GM18951 (cell line): Measurements from ENCODE around the gene TBL3.
A peak's percentile ranks its signal among the peaks of the same experiment; 100 is the strongest.
"Not testable (repeated sequence)": the region's sequence is repeated elsewhere in the genome, so short reads cannot be mapped to it uniquely, and the experiment has no call there.

Source experiments
- POLR2A ChIP-seq: IDR thresholded peaks from 4 replicates; pipeline ENCODE4 v1.6.1; 2011; ENCODE audit warnings: mild to moderate bottlenecking; ENCODE audit not compliant: insufficient read length, insufficient read depth; ENCODE audit errors: extremely low read depth
- in situ Hi-C: fragments of 300-500 bp; cut with MboI; formaldehyde crosslinking; loops from one replicate; pipeline ENCODE4 v1.12.0; 2022; ENCODE audit warnings: low sequenced_read_pairs, mixed read lengths, inconsistent platforms; ENCODE audit not compliant: unreplicated experiment

The TBL3 gene

DNA sequence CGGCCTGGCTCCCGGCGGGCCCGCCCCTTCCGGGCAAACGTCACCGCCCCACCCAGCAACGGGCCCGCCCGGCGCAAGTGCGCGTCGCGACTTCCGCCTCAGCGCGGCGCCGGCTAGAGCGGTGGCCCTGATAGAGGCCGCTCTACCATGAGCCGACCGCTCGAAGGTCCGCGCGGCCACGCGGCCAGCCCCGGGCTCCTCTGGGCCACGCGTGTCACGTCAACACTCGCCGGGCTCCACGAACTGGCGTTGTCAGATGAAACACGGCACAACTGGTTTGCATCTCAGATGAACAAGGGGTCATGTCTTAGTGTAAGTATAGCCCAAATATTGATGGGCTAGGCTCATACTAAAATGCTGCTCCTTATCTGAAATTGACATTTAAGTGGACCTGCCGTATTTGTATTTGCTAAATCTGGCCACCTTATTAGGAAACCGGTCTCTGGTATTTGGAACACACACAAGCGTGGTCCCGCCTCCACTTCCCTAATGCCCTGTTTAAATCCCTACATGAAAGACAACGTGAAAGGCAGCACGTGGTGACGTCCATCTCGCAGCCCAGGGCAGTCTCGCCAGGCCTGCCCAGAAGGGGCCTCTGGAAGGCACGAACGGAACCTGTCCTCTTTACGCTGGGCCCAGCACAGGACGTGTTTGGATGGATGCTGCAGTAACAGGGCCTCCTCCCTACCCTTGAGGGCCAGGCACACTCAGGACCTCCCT lies 38.1 kb downstream of the TBL3 start, which contains the start of gene ZNF598:
TSS of gene ZNF598 (minus strand) at position 31 of the 720 bp plus-strand sequence.
- peak; percentile 96 for TF ChIP-seq POLR2A
- in situ Hi-C loops, result no loop called here

DNA sequence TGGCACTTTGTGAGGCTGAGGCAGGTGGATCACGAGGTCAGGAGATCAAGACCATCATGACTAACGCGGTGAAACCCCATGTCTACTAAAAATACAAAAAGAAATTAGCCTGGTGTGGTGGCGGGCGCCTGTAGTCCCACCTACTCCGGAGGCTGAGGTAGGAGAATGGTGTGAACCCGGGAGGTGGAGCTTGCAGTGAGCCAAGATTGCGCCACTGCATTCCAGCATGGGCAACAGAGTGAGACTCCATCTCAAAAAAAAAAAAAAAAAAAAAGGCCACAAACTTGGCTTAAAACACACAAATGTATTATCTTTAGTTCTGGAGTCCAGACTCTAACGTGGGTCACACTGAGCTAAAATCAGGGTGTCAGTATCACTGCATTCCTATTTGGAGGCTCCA lies 39.9 kb downstream of the TBL3 start:
- in situ Hi-C loops, result not testable (repeated sequence)

DNA sequence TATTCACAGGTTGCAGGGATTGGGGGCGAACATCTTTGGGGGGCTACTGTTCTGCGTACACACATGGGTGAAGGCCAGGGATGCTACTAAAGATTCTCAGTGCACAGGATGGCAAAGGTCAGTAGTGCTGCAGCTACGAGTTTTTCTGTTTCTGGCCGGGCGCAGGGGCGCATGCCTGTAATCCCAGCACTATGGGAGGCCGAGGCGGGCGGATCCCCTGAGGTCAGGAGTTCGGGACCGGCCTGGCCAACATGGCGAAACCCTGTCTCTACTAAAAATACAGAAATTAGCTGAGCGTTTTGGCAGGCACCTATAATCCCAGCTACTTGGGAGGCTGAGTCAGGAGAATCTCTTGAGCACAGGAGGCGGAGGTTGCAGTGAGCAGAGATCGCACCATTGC lies 41.7 kb downstream of the TBL3 start:
- TF ChIP-seq POLR2A, result no peak
- in situ Hi-C loops, result no loop called here

DNA sequence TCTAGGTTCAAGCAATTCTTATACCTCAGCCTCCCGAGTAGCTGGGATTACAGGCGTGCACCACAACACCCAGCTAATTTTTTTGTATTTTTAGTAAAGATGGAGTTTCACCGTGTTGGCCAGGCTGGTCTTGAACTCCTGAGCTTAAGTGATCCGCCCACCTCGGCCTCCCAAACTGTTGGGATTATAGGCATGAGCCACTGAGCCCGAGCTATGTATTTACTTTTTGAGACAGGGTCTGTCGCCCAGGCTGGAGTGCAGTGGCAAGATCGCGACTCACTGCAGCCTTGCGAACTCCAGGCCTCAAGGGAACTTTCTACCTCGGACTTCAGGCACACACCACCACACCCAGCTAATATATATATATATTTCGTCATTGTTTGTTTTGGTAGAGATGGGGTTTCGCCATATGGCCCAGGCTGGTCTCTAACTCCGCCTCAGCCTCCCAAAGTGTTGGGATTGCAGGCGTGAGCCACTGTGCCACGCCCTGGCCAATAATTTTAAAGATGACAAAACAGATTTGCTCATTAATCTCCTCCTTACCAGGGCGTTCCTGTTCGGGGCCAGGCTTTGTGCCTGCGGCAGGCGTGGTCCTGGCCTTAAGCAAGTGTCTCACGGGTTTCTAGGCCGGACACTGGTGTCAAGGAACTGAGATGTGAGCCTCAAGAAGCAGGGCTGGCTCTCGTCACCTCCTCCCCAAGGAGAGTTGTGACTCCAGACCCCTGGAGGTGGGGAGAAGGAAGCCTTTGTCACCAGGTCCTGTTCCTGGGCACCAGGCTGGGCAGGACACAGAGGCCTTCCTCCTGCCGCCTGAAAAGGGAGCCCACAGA lies 43.5 kb downstream of the TBL3 start:
- TF ChIP-seq POLR2A, result no peak
- in situ Hi-C loops, result no loop called here

DNA sequence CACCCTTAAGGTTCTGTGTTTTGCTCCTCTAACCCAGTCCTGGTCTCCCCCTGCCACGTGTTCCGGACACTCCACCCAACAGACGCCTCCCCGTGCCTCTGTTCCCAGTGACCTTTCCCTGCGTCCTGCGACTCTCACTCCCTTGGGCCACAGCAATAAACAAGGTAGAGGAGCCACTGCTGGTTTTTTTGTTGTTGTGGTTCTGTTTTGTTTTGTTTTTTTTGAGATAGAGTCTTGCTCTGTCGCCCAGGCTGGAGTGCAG lies 44.0 kb downstream of the TBL3 start:
- in situ Hi-C loops, result no loop called here
- TF ChIP-seq POLR2A, result no peak

DNA sequence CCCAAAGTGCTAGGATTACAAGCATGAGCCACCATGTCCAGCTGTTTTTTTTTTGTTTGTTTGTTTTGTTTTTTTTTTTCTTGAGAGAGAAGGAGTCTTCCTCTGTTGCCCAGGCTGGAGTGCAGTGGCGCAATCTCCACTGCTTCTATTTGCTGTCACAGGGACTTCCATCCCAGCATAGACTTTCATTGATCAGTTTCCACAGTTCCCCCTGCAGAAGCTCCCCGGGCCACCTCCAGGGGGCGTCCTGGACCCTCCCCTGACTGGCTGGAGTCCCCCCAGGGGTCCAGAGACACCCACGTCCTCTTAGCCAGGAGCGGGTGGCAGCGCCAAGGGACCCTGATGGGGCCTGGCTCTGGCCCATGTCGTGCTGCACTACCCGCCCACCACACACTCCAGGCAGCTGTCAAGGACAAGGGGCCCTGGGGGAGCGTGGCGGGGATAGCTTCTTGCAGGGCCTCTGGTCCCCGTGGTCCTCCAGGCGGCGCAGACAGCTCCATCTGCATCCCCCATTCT lies 44.6 kb downstream of the TBL3 start:
- TF ChIP-seq POLR2A, result no peak
- in situ Hi-C loops, result no loop called here

DNA sequence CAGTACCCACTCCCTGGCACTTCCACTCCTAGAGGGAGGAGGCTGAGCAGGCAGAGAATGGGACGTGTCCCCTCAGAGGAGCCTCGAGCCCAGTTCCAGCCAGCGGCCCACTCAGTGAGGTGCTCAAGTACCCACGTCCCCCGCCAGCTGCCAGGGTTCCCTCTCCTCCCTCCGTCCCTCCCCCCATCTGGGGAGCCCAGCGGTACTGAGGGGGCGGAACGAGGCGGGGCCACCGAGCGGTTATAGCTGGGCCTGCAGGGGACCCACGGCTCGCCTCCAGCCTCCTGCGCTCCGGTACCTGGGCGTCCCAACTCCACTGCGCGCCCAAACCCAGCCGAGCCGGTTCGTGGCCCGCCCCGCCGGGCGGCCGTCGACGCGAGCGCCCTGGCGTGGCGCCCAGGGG lies 47.7 kb downstream of the TBL3 start, which contains the start of gene NPW:
TSS of gene NPW (plus strand) at position 268 of the 403 bp plus-strand sequence.
- no peak for TF ChIP-seq POLR2A
- in situ Hi-C loops, result no loop called here

DNA sequence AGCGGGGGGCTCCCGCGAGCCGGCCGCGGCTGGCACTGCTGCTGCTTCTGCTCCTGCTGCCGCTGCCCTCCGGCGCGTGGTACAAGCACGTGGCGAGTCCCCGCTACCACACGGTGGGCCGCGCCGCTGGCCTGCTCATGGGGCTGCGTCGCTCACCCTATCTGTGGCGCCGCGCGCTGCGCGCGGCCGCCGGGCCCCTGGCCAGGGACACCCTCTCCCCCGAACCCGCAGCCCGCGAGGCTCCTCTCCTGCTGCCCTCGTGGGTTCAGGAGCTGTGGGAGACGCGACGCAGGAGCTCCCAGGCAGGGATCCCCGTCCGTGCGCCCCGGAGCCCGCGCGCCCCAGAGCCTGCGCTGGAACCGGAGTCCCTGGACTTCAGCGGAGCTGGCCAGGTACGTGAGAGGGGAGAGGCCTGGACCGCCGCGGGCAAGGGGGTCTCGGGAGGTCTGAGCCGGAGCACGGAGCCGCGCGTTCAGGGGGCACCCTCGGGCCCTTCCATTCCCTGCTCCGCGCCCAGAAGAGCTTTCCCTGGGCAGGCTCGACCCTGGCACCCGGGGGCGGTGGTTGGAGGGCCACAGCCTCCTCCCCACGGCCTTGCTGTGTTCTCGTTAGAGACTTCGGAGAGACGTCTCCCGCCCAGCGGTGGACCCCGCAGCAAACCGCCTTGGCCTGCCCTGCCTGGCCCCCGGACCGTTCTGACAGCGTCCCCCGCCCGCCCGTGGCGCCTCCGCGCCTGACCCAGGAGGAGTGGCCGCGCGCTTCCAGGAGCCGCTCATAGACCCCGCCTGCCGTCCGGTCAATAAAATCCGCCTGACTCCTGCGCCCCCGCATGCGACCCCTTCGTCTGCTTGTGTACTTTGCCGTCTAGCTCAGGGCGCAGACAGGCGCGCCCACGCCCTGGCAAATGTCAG lies 48.3 kb downstream of the TBL3 start:
- no peak for TF ChIP-seq POLR2A
- in situ Hi-C loops, result loop anchor here (5.0 kb wide), 1 partner anchor 122 kb away; no protein-coding TSS in a partner anchor

DNA sequence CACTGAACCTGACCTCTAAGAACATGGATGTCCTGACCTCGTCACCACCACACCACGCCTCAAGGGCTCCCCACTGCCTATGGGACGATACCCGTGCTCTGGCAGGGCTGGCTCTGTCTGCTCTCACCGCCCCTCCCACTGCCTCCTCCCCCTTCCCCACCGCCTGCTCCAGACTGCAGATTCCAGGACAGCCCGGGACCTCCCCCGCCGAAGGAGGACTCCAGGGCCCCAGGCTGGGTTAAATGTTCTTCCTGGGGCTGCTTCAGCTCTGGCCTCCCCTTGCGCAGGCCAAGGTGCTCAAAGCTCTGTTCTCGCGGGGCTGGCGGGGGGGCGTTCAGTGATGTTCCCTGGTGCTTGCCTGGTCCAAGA lies 50.9 kb downstream of the TBL3 start:
- no peak for TF ChIP-seq POLR2A
- in situ Hi-C loops, result loop anchor here (5.0 kb wide), 1 partner anchor 120 kb away; no protein-coding TSS in a partner anchor

DNA sequence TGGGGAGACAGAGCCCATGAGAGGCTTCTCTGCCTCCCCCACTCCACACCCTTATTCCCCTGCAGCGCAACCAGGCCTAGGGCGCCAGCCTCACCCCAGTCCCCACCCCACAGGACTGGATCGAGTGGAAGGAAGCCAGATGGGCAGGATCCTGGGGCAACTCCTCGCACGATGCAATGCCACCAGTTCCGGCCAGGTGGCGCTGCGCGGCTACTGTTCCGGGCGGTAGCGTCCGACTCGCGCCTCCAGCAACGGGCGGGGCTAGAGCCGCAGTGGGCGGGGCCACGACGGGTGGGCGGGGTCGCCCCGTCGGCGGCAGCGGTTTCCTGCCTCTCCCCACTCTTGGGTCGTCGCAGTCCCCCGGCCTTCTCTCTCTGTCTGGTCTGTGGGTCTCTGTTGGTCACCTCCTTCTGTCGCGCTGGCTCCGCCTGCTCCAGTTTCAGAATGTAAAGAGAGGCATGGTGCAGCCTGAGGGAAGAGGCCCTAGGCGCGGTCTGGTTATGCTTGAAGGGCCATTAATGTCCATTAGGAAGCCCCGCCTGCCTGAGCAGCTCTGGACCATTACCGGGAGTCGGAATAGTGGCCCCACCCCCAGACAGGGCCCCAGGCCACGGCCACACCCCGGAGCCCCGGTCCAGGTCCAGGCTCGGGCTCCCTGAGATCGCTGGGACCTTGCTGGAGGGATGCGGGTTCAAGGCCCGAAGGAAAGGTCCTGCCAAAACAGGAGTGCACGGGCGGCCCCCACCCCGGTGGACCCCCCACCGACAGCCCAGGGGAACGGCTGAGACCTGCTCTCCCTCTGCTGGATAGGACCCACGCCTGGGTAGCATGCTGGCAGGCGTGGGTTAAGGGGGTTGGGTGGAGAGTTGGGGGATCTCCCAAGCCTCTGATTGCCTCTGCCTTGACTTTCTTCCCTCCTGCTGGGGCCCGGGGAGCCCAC lies 51.5 kb downstream of the TBL3 start:
- peak; percentile 38 for TF ChIP-seq POLR2A
- in situ Hi-C loops, result loop anchor here (5.0 kb wide), 1 partner anchor 119 kb away; no protein-coding TSS in a partner anchor

DNA sequence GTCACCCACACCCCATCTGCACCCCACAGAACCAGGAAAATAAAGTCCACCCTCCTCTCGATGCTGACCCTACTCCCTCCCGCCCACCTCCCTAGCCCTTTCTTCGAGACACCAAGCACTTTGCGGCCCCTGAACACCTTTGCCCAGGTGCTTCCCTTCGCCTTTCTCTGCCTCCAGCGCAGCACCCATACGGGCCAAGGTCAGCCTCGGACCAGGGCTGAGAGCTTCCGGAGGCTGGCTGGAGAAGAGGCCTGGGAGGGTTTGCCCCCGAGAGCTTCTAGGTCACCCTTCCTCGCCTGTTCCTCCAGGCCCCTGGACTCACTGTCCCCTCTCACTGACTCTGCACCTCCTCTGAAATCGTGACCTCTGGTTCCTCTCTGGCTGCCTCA lies 52.2 kb downstream of the TBL3 start:
- in situ Hi-C loops, result loop anchor here (5.0 kb wide), 1 partner anchor 118 kb away; no protein-coding TSS in a partner anchor
- TF ChIP-seq POLR2A, result no peak

DNA sequence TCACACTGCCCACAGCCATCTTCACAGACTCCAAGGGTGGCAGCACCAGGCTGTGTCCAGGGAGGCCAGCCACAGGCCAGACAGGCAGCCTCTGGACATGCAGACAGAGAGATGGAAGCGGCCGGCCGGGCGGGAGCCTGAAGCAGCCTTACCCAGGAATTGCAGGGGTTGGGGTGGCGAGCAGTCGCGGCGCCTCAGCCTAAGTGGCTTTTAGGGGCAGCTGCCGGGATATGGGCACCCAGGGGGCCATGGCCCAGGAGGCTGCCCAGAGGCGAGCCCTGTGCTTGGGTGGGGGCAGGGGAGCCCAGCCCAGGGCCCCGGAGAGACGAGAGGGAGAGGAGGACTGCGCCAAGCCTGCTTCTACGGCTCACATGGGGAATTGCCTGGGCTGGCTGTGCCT lies 53.4 kb downstream of the TBL3 start:
- no peak for TF ChIP-seq POLR2A
- in situ Hi-C loops, result no loop called here

DNA sequence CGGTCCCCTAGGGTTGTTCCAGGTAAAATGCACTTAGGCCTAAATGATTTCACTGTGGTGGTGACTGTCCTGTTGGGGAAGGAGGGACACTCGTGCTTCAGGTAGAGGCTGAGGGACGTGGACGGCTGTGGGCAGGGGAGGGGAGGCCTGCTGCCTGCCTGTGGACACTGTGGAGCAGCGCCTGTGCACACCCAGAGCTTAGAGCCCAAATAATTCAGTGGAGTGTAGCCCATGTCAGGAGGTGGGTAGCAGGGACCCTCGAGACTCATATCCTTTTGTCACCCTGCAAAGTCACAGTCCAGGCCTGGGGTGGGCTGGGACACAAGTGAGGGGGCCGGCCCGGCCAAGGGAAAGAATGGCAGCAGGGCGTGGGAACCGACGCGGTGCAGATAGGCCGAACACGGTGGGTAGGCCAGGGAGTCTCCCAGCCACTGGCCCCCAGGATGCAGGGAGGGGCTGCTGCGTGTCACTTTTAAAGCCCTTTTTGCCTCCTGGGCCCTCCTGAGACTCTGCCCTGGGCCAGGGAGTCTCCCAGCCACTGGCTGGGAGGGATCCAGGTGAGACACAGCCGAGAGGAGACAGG lies 54.1 kb downstream of the TBL3 start:
- in situ Hi-C loops, result no loop called here
- no peak for TF ChIP-seq POLR2A
